PFSK-1 (cell line): Measurements from ENCODE around the gene GLRB.

Experiments
- FOXP2 ChIP-seq: optimal IDR thresholded peaks from 2 replicates; pipeline ENCODE3; 2011; ENCODE audit warnings: borderline replicate concordance, control low read depth, inconsistent platforms; ENCODE audit not compliant: insufficient read depth; ENCODE audit errors: extremely low read length, extremely low read depth
- POLR2AphosphoS5 ChIP-seq: IDR thresholded peaks from 2 replicates; pipeline ENCODE4 v1.6.1; 2012; ENCODE audit warnings: low read depth, mild to moderate bottlenecking, control low read depth, low read length, moderate library complexity
- REST ChIP-seq, 2 experiments: IDR thresholded peaks; 2 replicates each; pipeline versions ENCODE4 v1.6.1 to v1.8.0; 2011 to 2012; ENCODE audit warnings: low read depth in 2 of 2, low read length in 2 of 2, control low read depth in 1 of 2, inconsistent platforms in 1 of 2, mild to moderate bottlenecking in 1 of 2, moderate library complexity in 1 of 2; ENCODE audit not compliant: insufficient read depth in 1 of 2
- SIN3A ChIP-seq: IDR thresholded peaks from 2 replicates; pipeline ENCODE4 v1.6.1; 2012; ENCODE audit warnings: mild to moderate bottlenecking, low read length, moderate library complexity, borderline replicate concordance; ENCODE audit not compliant: insufficient read depth
- TAF1 ChIP-seq: IDR thresholded peaks from 2 replicates; pipeline ENCODE4 v1.6.1; 2012; ENCODE audit warnings: low read length, control low read depth, borderline replicate concordance; ENCODE audit not compliant: insufficient read depth

Gene GLRB

GRCh38 chr4:157072002-157072401 is 3.9 kb upstream of the GLRB start:
- TF ChIP-seq POLR2AphosphoS5, result no peak
- TF ChIP-seq SIN3A, result no peak
- TF ChIP-seq REST (IDR thresholded peaks at IDR 0.05; ENCODE audit: insufficient read depth in 1 of 2, low read depth in 2 of 2, low read length in 2 of 2), result no peak
- no peak for TF ChIP-seq TAF1
- TF ChIP-seq FOXP2, result no peak

DNA sequence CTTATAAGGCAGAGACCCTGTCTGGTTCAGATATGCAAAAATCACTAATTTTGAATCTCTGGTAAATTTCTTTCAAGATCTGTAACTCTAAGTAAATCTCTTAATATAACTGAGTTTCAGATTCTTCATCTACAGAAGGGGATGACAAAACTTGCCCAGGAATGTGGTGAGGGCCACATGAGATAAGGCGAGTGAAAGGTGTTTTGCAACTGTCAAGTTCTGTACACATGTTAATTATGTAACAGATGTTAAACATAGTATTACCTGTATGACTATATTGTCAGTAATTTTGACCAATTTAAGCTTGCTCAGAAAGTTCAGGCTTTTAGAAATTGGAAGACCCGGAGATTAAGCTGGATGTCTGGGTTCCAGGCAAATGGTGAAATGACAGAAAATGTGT is 549 bp upstream of the GLRB start:
- TF ChIP-seq REST (IDR thresholded peaks at IDR 0.05; ENCODE audit: insufficient read depth in 1 of 2, low read depth in 2 of 2, low read length in 2 of 2), result no peak
- TF ChIP-seq POLR2AphosphoS5, result no peak
- TF ChIP-seq TAF1, result no peak
- TF ChIP-seq SIN3A, result no peak
- TF ChIP-seq FOXP2, result no peak

DNA sequence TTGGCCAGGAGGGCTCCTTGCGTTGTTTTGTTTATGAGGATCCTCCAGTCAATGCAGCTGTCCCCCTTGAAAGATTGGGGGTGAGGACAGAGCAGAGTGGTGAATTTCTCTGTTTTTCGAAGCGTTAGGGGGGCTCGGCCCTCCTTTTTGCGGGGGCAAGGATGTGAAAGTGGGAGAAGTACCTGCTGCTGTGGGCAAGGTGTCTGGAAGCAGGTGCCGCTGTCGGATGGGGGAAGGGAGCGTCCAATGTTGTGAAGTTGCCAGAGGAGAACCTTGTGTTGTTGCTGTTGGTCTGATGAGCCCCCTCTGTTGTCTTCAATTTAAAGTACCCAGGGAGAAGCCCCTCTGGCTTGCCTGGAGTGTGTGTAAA is 613 bp downstream of the GLRB start:
- TF ChIP-seq POLR2AphosphoS5 (no peak), FOXP2 (no peak), TAF1 (no peak), REST (IDR thresholded peaks at IDR 0.05; ENCODE audit: insufficient read depth in 1 of 2, low read depth in 2 of 2, low read length in 2 of 2) (no peak), SIN3A (no peak)

DNA sequence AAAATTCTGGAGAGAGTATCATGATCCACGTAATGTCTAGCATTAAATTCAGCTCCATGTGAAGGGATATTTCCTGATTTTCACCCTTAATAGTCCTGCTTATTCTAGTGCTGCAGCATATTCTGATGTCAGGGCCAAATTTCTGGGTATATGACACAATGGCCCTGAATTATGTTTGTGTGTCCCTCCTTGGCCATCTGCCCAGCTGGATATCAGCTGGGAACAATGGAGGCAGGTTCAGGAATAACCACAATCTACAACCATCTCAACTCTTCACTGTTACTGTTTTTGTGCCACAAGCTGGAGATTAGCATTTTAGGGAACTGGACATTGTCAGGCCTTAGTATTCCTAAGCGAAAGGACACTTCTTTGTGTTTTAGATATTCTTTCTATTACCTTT is 3.5 kb downstream of the GLRB start:
- no peak for TF ChIP-seq SIN3A
- TF ChIP-seq POLR2AphosphoS5, result no peak
- TF ChIP-seq TAF1, result no peak
- no peak for TF ChIP-seq REST (IDR thresholded peaks at IDR 0.05; ENCODE audit: insufficient read depth in 1 of 2, low read depth in 2 of 2, low read length in 2 of 2)
- TF ChIP-seq FOXP2, result no peak

DNA sequence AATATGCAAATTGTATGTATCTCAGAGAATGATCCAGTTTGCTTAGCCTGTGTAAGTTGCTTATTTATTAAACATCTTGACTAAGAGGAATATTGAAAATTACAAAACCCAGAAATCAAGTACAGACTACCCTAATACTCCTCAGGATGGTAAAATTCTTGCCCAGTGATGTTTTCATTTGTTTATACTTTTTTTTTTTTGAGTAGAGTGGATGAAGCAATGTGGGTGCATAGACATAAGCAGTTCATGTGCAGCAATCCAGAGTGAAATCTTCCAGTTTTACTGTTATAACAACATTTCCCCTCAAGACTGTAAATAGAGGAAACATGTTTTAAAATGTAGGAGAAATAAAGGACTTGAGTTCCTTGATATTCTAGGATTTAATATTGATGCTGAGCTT is 4.7 kb downstream of the GLRB start:
- TF ChIP-seq REST (IDR thresholded peaks at IDR 0.05; ENCODE audit: insufficient read depth in 1 of 2, low read depth in 2 of 2, low read length in 2 of 2) (no peak), FOXP2 (no peak), TAF1 (no peak), POLR2AphosphoS5 (no peak), SIN3A (no peak)
